Breast epithelium (tissue), 4 donors: ENCODE results near the gene EXPH5. TPM values are rescaled to one million over a fixed set of nuclear protein-coding genes. Genes with fewer than 3 reads are reported as not detected.

ENCODE experiments used
- DNase-seq, 2 donors: peaks; one replicate each; pipeline ENCODE4 v3.0.0-alpha.2; 2019; ENCODE audit warnings: low spot score in 2 of 2
- H3K27ac ChIP-seq, 2 donors: fragments of 200-600 bp; sonication (generic) in 1 of 2; one replicate each; pipeline ENCODE4 v1.5.1; 2016 to 2019; ENCODE audit warnings: mild to moderate bottlenecking in 1 of 2
- H3K27me3 ChIP-seq, 2 donors: fragments of 200-600 bp; sonication (generic) in 1 of 2; one replicate each; pipeline versions ENCODE4 v1.5.1 to v1.6.0; 2017 to 2019; ENCODE audit warnings: control low read depth in 1 of 2, mild to moderate bottlenecking in 1 of 2
- H3K36me3 ChIP-seq: fragments of 200-600 bp; one replicate; pipeline ENCODE4 v1.5.1; 2019
- H3K4me1 ChIP-seq, 2 donors: fragments of 200-600 bp; sonication (generic); one replicate each; pipeline ENCODE4 v1.5.1; 2016 to 2019; ENCODE audit warnings: control low read depth in 1 of 2
- H3K4me3 ChIP-seq, 3 donors: fragments of 200-600 bp; sonication (generic); 1 replicate in 2 of 3; 2 replicates in 1 of 3; pipeline ENCODE4 v1.5.1; 2016 to 2019; ENCODE audit warnings: mild to moderate bottlenecking in 3 of 3, moderate library complexity in 2 of 3
- H3K9me3 ChIP-seq, 2 donors: fragments of 200-600 bp; sonication (generic) in 1 of 2; one replicate each; pipeline ENCODE4 v1.5.1; 2016 to 2019; ENCODE audit warnings: control low read depth in 1 of 2
- CTCF ChIP-seq, 3 donors: fragments of 450-650 bp; IDR thresholded peaks; one replicate each; pipeline ENCODE4 v1.5.1; 2016 to 2017; ENCODE audit warnings: antibody characterized with exemption in 3 of 3, mild to moderate bottlenecking in 3 of 3, moderate library complexity in 3 of 3
- POLR2A ChIP-seq: fragments of 450-650 bp; IDR thresholded peaks from one replicate; pipeline ENCODE4 v1.6.1; 2016; ENCODE audit warnings: antibody characterized with exemption, mild to moderate bottlenecking, moderate library complexity
- POLR2AphosphoS5 ChIP-seq, 3 donors: sonication (generic); formaldehyde crosslinking; IDR thresholded peaks; one replicate each; pipeline ENCODE4 v1.6.1; 2017; ENCODE audit warnings: antibody characterized with exemption in 3 of 3
- intact Hi-C: fragments of 100-400 bp; cut with DNase I; formaldehyde crosslinking; loops from one replicate; pipeline ENCODE4 v1.15.1; 2023; ENCODE audit warnings: low total_unique reads
- total RNA-seq, 3 donors: library from RNA; depleted of rRNA; stranded (reverse); fragments of >200 nt; gene quantifications; one replicate each; pipeline ENCODE4 v1.1.0, GENCODE V29; 2016

EXPH5 gene
- total RNA-seq, 3 donors from 2014 or later: 3.2 to 16.8 (median 8.8) TPM

GRCh38 chr11:108601150-108601549 is 7.6 kb upstream of the EXPH5 start:
- no peaks in the 10 kb centered on the region for H3K27me3 ChIP-seq
- no peaks in the 10 kb centered on the region for H3K9me3 ChIP-seq
- intact Hi-C loops: no loop called here
- no peak overlapping the region for H3K27ac ChIP-seq
- no peak for DNase-seq
- H3K36me3 ChIP-seq: no peaks in the 10 kb centered on the region
- no peak for TF ChIP-seq CTCF (IDR thresholded peaks at IDR 0.05)
- no peak for TF ChIP-seq POLR2A
- no peak for TF ChIP-seq POLR2AphosphoS5 (IDR thresholded peaks at IDR 0.05)
- H3K4me3 ChIP-seq: no peak overlapping the region
- H3K4me1 ChIP-seq: no peaks in the 10 kb centered on the region

- no peak overlapping the region for H3K27ac ChIP-seq
- no peaks in the 10 kb centered on the region for H3K9me3 ChIP-seq
- no peak for DNase-seq
- TF ChIP-seq POLR2A (no peak), CTCF (IDR thresholded peaks at IDR 0.05) (no peak), POLR2AphosphoS5 (IDR thresholded peaks at IDR 0.05) (no peak)
- H3K27me3 ChIP-seq: no peaks in the 10 kb centered on the region
- H3K4me3 ChIP-seq: no peak overlapping the region
- H3K36me3 ChIP-seq: no peaks in the 10 kb centered on the region
- no peaks in the 10 kb centered on the region for H3K4me1 ChIP-seq
- intact Hi-C loops: no loop called here
These were observed 6.4 kb upstream of the EXPH5 start for GRCh38 chr11:108599978-108600377.

- H3K27ac ChIP-seq: no peak overlapping the region
- no peaks in the 10 kb centered on the region for H3K27me3 ChIP-seq
- no peak overlapping the region for H3K4me3 ChIP-seq
- intact Hi-C loops: no loop called here
- DNase-seq: no peak
- H3K36me3 ChIP-seq: no peaks in the 10 kb centered on the region
- no peaks in the 10 kb centered on the region for H3K9me3 ChIP-seq
- TF ChIP-seq POLR2A: no peak
- no peak for TF ChIP-seq CTCF (IDR thresholded peaks at IDR 0.05)
- no peak for TF ChIP-seq POLR2AphosphoS5 (IDR thresholded peaks at IDR 0.05)
- H3K4me1 ChIP-seq: no peaks in the 10 kb centered on the region
These were observed 4.3 kb upstream of the EXPH5 start for GRCh38 chr11:108597736-108598355.

GRCh38 chr11:108596701-108597100 is 3.1 kb upstream of the EXPH5 start:
- intact Hi-C loops: no loop called here
- Histone ChIP-seq H3K27me3 (no peaks in the 10 kb centered on the region), H3K36me3 (no peaks in the 10 kb centered on the region), H3K9me3 (no peaks in the 10 kb centered on the region), H3K4me3 (no peak overlapping the region), H3K4me1 (no peaks in the 10 kb centered on the region), H3K27ac (no peak overlapping the region)
- DNase-seq: no peak
- TF ChIP-seq POLR2AphosphoS5 (IDR thresholded peaks at IDR 0.05) (no peak), CTCF (IDR thresholded peaks at IDR 0.05) (no peak), POLR2A (no peak)

- no peak for DNase-seq
- H3K9me3 ChIP-seq: no peaks in the 10 kb centered on the region
- no peak for TF ChIP-seq POLR2AphosphoS5 (IDR thresholded peaks at IDR 0.05)
- no peak for TF ChIP-seq POLR2A
- no peak for TF ChIP-seq CTCF (IDR thresholded peaks at IDR 0.05)
- H3K36me3 ChIP-seq: no peaks in the 10 kb centered on the region
- H3K4me1 ChIP-seq: no peaks in the 10 kb centered on the region
- peak overlapping the region; percentile 93 to 95 for H3K27ac ChIP-seq
- intact Hi-C loops: no loop called here
- H3K27me3 ChIP-seq: no peaks in the 10 kb centered on the region
- peak overlapping the region; percentile 64 to 85 (median 74) for H3K4me3 ChIP-seq
These were observed 411 bp upstream of the EXPH5 start for GRCh38 chr11:108593923-108594434.
